GM18858 (cell line): ENCODE measurements around the gene ACTL8.
"Not testable (repeated sequence)": the region's sequence is repeated elsewhere in the genome, so short reads cannot be mapped to it uniquely, and the experiment has no call there.

Experiments
- ATAC-seq: cut with Tn5 transposase; IDR thresholded peaks from one replicate; pipeline ENCODE4 v1.9.1; 2021; ENCODE audit not compliant: unreplicated experiment

Gene ACTL8

GRCh38 chr1:17734609-17735008, 20.5 kb upstream of the ACTL8 start:
- ATAC-seq, result no peak

- ATAC-seq, result no peak
Measured at GRCh38 chr1:17735348-17735747, 19.8 kb upstream of the ACTL8 start.

GRCh38 chr1:17735793-17736192, 19.3 kb upstream of the ACTL8 start:
- no peak for ATAC-seq

GRCh38 chr1:17736625-17737024, 18.5 kb upstream of the ACTL8 start:
- no peak for ATAC-seq

GRCh38 chr1:17739050-17739449, 16.1 kb upstream of the ACTL8 start:
- ATAC-seq, result no peak

GRCh38 chr1:17741052-17741451, 14.1 kb upstream of the ACTL8 start:
- no peak for ATAC-seq

GRCh38 chr1:17742583-17742982, 12.6 kb upstream of the ACTL8 start:
- no peak for ATAC-seq

GRCh38 chr1:17743008-17743647, 12.0 kb upstream of the ACTL8 start:
- ATAC-seq, result no peak

GRCh38 chr1:17743925-17744324, 11.2 kb upstream of the ACTL8 start:
- no peak for ATAC-seq

- no peak for ATAC-seq
Measured at GRCh38 chr1:17744666-17745478, 10.3 kb upstream of the ACTL8 start.

GRCh38 chr1:17745479-17745955, 9.6 kb upstream of the ACTL8 start:
- no peak for ATAC-seq

- not testable (repeated sequence) for ATAC-seq
Measured at GRCh38 chr1:17746281-17746680, 8.9 kb upstream of the ACTL8 start.

- no peak for ATAC-seq
Measured at GRCh38 chr1:17746920-17747319, 8.2 kb upstream of the ACTL8 start.

- ATAC-seq, result no peak
Measured at GRCh38 chr1:17750333-17750732, 4.8 kb upstream of the ACTL8 start.

GRCh38 chr1:17752356-17752755, 2.8 kb upstream of the ACTL8 start:
- no peak for ATAC-seq

GRCh38 chr1:17757426-17757825, 2.3 kb downstream of the ACTL8 start:
- no peak for ATAC-seq

- no peak for ATAC-seq
Measured at GRCh38 chr1:17759114-17759513, 4.0 kb downstream of the ACTL8 start.

GRCh38 chr1:17762313-17762712, 7.2 kb downstream of the ACTL8 start:
- no peak for ATAC-seq

GRCh38 chr1:17763417-17763816, 8.3 kb downstream of the ACTL8 start:
- ATAC-seq, result no peak

- ATAC-seq, result no peak
Measured at GRCh38 chr1:17763995-17764394, 8.9 kb downstream of the ACTL8 start.

- no peak for ATAC-seq
Measured at GRCh38 chr1:17764591-17764990, 9.5 kb downstream of the ACTL8 start.
